ENCODE measurements around the gene GASK1B. TPM values are rescaled to one million over a fixed set of nuclear protein-coding genes. Genes with fewer than 3 reads are reported as not detected.

GASK1B gene
- total and polyA plus RNA-seq, 2 donors (not counting 1 experiment from before 2014, with no cell fraction given): 23.6 to 51.6 TPM

GRCh38 chr4:158162631-158163030 is 10.2 kb downstream of the GASK1B start:
- no peaks in the 10 kb centered on the region for H3K36me3 ChIP-seq (ENCODE audit: control insufficient read depth, insufficient read depth, low read length)
- no peaks in the 10 kb centered on the region for H3K79me2 ChIP-seq (ENCODE audit: control insufficient read depth, insufficient read depth, low read length)
- no peaks in the 10 kb centered on the region for H3K9me3 ChIP-seq (ENCODE audit: control insufficient read depth, insufficient read depth, low read depth, low read length)
- H3K27me3 ChIP-seq (ENCODE audit: control insufficient read depth, insufficient read depth, low read length): no peaks in the 10 kb centered on the region
- no peak overlapping the region for H3K9ac ChIP-seq (ENCODE audit: insufficient read depth, low read length)
- peaks cover 4% of the 10 kb centered on the region for H3K4me1 ChIP-seq (ENCODE audit: control insufficient read depth, extremely low read depth, insufficient read depth, low read length)
- H4K20me1 ChIP-seq (ENCODE audit: control insufficient read depth, extremely low read depth, insufficient read depth, low read length): no peaks in the 10 kb centered on the region
- no peak overlapping the region for H2AFZ ChIP-seq (ENCODE audit: low read length)
- no peak overlapping the region for H3K4me2 ChIP-seq (ENCODE audit: extremely low read depth, insufficient read depth, low read length)
- no peak overlapping the region for H3K27ac ChIP-seq (ENCODE audit: insufficient read depth, low read length)
- no peak for TF ChIP-seq EZH2 (IDR thresholded peaks at IDR 0.05; ENCODE audit: low read length, missing control alignments)
- no peak for TF ChIP-seq CTCF (conservative IDR thresholded peaks at IDR 0.05 in 1 of 2, IDR thresholded peaks at IDR 0.05 in 1 of 2; ENCODE audit: low read depth in 1 of 2, low read length in 2 of 2)
- DNase-seq (ENCODE audit: low read depth in 2 of 2): peak in 1 of 2 donors; percentile 31
- no peak overlapping the region for H3K4me3 ChIP-seq (replicated peaks in 1 of 4; ENCODE audit: control extremely low read depth in 1 of 4, insufficient read depth in 1 of 4, low read depth in 3 of 4, low read length in 4 of 4)

- Histone ChIP-seq H3K79me2 (ENCODE audit: control insufficient read depth, insufficient read depth, low read length) (no peaks in the 10 kb centered on the region), H3K4me1 (ENCODE audit: control insufficient read depth, extremely low read depth, insufficient read depth, low read length) (peaks cover 4% of the 10 kb centered on the region), H3K4me2 (ENCODE audit: extremely low read depth, insufficient read depth, low read length) (no peak overlapping the region), H4K20me1 (ENCODE audit: control insufficient read depth, extremely low read depth, insufficient read depth, low read length) (no peaks in the 10 kb centered on the region), H3K9ac (ENCODE audit: insufficient read depth, low read length) (no peak overlapping the region), H3K4me3 (replicated peaks in 1 of 4; ENCODE audit: control extremely low read depth in 1 of 4, insufficient read depth in 1 of 4, low read depth in 3 of 4, low read length in 4 of 4) (no peak overlapping the region), H2AFZ (ENCODE audit: low read length) (peak overlapping the region; percentile 2), H3K27ac (ENCODE audit: insufficient read depth, low read length) (no peak overlapping the region), H3K9me3 (ENCODE audit: control insufficient read depth, insufficient read depth, low read depth, low read length) (no peaks in the 10 kb centered on the region), H3K27me3 (ENCODE audit: control insufficient read depth, insufficient read depth, low read length) (no peaks in the 10 kb centered on the region), H3K36me3 (ENCODE audit: control insufficient read depth, insufficient read depth, low read length) (no peaks in the 10 kb centered on the region)
- no peak for TF ChIP-seq EZH2 (IDR thresholded peaks at IDR 0.05; ENCODE audit: low read length, missing control alignments)
- TF ChIP-seq CTCF (conservative IDR thresholded peaks at IDR 0.05 in 1 of 2, IDR thresholded peaks at IDR 0.05 in 1 of 2; ENCODE audit: low read depth in 1 of 2, low read length in 2 of 2): no peak
- peak; percentile 68 to 98 for DNase-seq (ENCODE audit: low read depth in 2 of 2)
Observed at GRCh38 chr4:158161551-158162354, 11.1 kb downstream of the GASK1B start.

- Histone ChIP-seq H3K4me2 (ENCODE audit: extremely low read depth, insufficient read depth, low read length) (no peak overlapping the region), H4K20me1 (ENCODE audit: control insufficient read depth, extremely low read depth, insufficient read depth, low read length) (no peaks in the 10 kb centered on the region), H2AFZ (ENCODE audit: low read length) (no peak overlapping the region), H3K79me2 (ENCODE audit: control insufficient read depth, insufficient read depth, low read length) (no peaks in the 10 kb centered on the region), H3K4me1 (ENCODE audit: control insufficient read depth, extremely low read depth, insufficient read depth, low read length) (peaks cover 4% of the 10 kb centered on the region), H3K4me3 (replicated peaks in 1 of 4; ENCODE audit: control extremely low read depth in 1 of 4, insufficient read depth in 1 of 4, low read depth in 3 of 4, low read length in 4 of 4) (no peak overlapping the region), H3K27me3 (ENCODE audit: control insufficient read depth, insufficient read depth, low read length) (no peaks in the 10 kb centered on the region), H3K27ac (ENCODE audit: insufficient read depth, low read length) (no peak overlapping the region), H3K9me3 (ENCODE audit: control insufficient read depth, insufficient read depth, low read depth, low read length) (no peaks in the 10 kb centered on the region), H3K36me3 (ENCODE audit: control insufficient read depth, insufficient read depth, low read length) (no peaks in the 10 kb centered on the region), H3K9ac (ENCODE audit: insufficient read depth, low read length) (no peak overlapping the region)
- no peak for TF ChIP-seq EZH2 (IDR thresholded peaks at IDR 0.05; ENCODE audit: low read length, missing control alignments)
- no peak for TF ChIP-seq CTCF (conservative IDR thresholded peaks at IDR 0.05 in 1 of 2, IDR thresholded peaks at IDR 0.05 in 1 of 2; ENCODE audit: low read depth in 1 of 2, low read length in 2 of 2)
- peak in 1 of 2 donors; percentile 86 for DNase-seq (ENCODE audit: low read depth in 2 of 2)
Observed at GRCh38 chr4:158159718-158160094, 13.1 kb downstream of the GASK1B start.
